HG02870 (cell line): ENCODE measurements around the gene SMIM9.
"Not testable (repeated sequence)": the region's sequence is repeated elsewhere in the genome, so short reads cannot be mapped to it uniquely, and the experiment has no call there.

ENCODE experiments used
- ATAC-seq: cut with Tn5 transposase; IDR thresholded peaks from one replicate; pipeline ENCODE4 v1.9.1; 2021; ENCODE audit warnings: mild to moderate bottlenecking, moderate library complexity; ENCODE audit not compliant: unreplicated experiment

The SMIM9 gene

GRCh38 chrX:154816326-154816898 is 18.1 kb downstream of the SMIM9 start:
- not testable (repeated sequence) for ATAC-seq

- ATAC-seq = no peak
These were observed 19.1 kb downstream of the SMIM9 start for GRCh38 chrX:154815274-154815818.

- no peak for ATAC-seq
These were observed 20.7 kb downstream of the SMIM9 start for GRCh38 chrX:154813801-154814200.

DNA sequence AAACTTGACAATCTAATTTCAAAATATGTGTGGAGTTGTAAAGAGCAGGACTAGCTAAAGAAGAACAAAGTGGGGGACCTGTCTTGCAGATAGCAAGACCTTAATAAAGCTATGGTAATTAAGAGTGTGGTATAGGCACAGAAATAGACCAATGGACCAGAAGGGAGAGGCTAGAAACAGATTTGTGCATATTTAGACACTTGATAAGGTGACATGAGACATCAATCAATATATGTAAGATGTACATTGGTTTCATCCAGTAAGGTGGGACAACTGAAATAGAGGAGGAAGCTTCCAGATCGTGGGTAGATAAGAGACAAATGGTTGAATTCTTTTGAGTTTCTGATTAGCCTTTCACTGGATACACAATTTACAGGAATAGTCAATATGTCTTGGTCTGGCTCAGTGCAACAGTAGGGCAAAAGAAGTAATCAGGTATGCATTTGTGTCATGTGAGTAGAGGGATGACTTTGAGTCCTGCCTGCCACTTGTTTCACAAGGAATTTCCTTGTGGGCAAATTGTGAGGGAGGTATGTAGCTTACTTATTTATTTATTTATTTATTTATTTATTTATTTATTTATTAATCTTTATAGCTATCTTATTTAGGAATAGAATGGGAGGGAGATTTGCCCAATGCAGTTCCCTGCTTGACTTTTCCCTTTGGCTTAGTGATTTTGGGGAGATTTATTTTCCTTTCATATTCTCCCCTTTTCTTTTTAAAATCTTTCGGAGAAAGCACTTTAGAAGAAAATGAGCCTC is 21.9 kb downstream of the SMIM9 start:
- ATAC-seq = no peak

- ATAC-seq = no peak
These were observed 24.4 kb downstream of the SMIM9 start for GRCh38 chrX:154809939-154810665.

DNA sequence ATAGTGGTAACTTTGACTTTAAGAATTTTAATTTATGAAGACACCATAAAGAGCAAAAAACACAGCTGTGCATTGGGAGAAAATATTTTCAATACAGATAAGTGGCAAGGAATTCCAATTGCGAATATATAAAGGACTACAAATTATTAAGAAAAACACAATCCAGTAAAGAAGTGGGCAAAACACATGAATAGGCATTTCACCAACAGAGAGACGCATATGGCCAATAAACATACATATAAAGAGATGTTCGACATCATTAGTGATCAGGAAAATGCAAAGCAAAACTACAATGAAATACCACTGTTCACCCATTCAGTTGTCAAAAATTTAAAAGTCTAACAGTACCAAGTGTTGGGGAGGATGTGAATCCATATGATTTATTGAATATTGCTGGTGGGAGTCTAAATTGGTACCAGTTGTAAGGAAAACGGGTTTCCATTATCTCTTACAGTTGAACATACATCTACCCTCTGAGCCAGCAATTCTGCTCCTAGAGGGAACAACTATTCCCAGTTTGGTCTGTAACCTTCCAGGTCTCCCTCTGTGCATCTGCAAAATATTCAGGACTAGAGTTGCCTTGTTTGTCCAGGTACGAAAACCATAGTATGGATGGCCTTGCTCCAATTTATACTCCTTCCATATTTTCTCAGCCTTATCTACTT is 27.5 kb downstream of the SMIM9 start:
- no peak for ATAC-seq

DNA sequence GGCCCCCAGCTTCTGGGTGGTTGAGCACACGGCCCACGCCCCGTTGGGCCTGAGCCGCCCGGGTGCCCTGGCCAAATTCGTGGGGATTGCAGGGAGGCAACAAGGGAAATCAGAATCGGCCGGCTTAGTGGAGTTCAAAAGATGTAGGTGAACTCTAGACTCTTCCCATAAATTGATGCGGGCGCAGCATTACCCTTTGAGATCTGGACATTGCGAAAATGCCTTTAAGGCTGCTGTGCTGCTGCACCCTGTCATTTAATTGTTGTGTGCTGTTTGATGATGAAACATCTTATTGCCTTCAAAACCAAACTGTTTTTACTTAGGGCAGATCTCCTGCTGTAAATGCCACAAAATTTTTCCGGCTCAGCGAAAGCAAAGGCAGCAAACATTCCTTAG is 28.8 kb downstream of the SMIM9 start:
- ATAC-seq = peak; percentile 10

DNA sequence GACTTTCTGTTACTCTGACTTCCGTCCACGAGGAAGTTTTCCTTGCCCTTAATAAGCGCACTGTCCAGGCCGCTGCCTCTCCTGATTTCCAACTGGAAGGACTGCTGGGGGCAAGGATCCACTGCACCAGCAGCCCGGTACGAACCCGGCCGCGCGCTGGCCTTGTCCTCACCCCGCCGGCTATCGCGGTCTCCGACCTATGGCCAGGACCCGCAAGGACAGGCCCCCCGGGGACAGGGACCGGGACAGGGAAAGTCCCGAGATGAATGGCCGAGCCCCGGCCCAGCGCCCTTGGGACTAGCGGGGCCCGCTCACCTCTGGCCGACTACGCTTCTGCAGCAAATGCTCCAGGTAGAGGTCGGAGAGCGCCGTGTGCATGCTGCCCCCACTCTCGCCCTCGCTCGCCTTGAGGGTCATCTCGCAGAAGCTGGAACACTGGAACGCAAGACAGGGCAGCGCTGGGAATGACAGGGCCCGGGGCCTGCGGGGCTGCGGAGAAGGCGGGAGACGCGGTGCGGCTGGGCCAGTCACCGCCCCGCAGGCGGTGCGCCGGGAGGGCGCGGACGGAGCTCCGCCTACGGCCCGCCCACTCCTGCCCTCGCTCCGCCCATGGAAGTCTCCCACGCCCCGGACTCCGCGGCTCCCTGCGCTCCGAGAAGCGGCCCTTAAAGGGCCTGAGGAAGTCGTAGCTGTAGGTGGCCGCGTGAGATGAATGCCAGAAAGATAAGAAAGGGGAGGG is 29.3 kb downstream of the SMIM9 start, which contains the start of gene MPP1:
MPP1 (minus strand) TSS at position 529 of the 739 bp plus-strand sequence; CDS start at position 417, 112 bp downstream.
- ATAC-seq = peak; percentile 82

DNA sequence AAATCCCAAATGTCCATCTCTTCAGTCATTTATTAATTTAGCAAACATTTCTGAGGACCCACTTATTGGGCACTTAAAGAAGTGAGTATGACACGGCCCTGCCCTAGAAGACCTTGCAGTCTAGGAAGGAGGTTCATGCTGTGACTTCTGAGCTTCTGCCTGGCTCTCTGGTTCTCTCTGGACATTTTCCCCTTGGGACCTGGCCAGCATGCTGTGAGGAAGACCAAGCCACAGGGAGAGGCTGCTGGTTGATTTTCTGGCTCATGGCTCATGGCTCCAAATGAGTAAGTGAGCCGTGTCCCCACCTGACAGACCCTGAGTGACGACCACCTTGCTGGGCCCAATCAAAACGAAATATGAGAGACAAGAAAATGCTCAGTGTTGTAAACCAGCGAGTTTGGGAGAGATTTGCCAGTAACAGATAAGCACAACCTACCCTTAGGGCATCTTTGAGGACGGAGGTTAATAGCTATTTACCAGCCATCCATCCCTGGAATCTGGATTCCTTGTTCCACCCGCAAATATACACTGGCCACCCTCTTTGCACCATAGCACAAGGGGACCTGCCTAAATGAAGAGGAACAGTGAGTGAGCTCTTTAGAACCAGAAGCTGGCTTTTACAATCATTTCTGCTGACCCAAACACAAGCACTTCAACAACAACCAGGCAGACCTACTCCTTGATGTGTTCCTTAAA is 30.1 kb downstream of the SMIM9 start:
- no peak for ATAC-seq

GRCh38 chrX:154802947-154803346 is 31.5 kb downstream of the SMIM9 start:
- ATAC-seq = no peak

DNA sequence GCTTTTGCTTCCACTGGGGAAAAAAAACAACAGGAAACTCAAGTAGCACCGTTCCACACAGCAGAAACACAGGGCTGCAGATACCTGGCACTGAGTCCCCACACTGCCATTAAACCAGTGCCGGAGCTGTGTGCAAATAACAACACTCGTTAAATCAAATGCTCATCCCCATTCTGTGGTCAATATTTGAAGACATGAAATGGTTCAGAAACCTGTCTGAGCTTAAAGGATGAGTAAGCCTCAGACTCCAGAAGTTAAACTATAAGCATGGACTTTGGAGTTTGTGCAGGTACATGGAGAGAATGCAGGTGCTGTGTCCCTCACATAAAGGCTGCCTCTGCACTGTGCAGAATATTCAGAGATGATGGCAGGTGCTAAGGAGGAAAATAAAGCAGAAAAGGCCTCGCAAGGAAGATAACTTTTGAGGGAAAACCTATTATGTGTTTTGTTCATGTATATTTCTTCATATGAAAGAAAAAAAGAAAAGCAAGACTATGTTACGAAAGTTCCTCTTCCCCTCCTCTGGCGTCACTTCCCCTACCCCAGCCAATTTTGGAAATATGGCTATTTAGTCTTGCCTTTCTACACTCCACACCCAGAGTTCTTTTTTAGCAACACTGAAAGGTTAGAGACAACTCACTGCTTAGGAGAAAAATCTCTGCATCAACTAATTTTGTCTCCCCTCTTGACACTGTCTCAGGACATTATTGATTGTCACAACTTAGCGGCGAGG is 33.8 kb downstream of the SMIM9 start:
- no peak for ATAC-seq

GRCh38 chrX:154799556-154800348 is 34.7 kb downstream of the SMIM9 start:
- no peak for ATAC-seq

- no peak for ATAC-seq
These were observed 37.5 kb downstream of the SMIM9 start for GRCh38 chrX:154797006-154797405.

GRCh38 chrX:154795016-154795415 is 39.4 kb downstream of the SMIM9 start:
- ATAC-seq = no peak

GRCh38 chrX:154793084-154793795 is 41.2 kb downstream of the SMIM9 start:
- no peak for ATAC-seq

GRCh38 chrX:154791939-154792338 is 42.5 kb downstream of the SMIM9 start:
- ATAC-seq = no peak

- ATAC-seq = no peak
These were observed 43.0 kb downstream of the SMIM9 start for GRCh38 chrX:154791467-154791866.

DNA sequence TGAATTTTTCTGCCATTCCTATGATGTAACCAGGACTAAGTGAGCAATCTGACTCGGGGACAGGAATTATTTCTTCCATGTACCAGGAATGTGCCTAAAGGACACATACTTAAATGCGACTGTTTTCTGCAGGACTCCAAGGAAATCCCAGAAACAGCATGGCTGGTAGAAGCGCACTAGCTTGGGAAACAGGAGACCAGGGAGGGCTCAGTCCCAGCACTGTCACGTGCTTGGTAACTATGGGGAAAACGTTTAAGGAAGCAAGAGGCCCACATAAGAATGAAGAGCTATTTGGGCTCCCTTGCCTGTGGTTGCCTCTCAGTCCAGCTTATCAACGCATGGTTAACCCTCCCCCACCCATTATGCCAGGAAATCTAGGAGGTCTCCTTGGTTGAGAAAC is 48.7 kb downstream of the SMIM9 start:
- ATAC-seq = no peak
